Upper lobe of right lung (tissue), 1 donor: ENCODE results near the gene CABLES1. TPM values are rescaled to one million over a fixed set of nuclear protein-coding genes. Genes with fewer than 3 reads are reported as not detected.

Experiments used
- ATAC-seq: fragments of 200-7000 bp; cut with Tn5 transposase; one replicate; pipeline ENCODE4 v1.9.1; 2020; ENCODE audit warnings: mild to moderate bottlenecking, moderate library complexity
- DNase-seq: peaks from one replicate; pipeline ENCODE4 v3.0.0-alpha.2; 2020
- H3K27ac ChIP-seq: fragments of 200-600 bp; one replicate; pipeline ENCODE4 v1.8.0; 2022
- H3K27me3 ChIP-seq: fragments of 200-600 bp; one replicate; pipeline ENCODE4 v1.8.0; 2022; ENCODE audit warnings: mild to moderate bottlenecking
- H3K36me3 ChIP-seq: fragments of 200-600 bp; one replicate; pipeline ENCODE4 v1.8.0; 2022
- H3K4me1 ChIP-seq: fragments of 200-600 bp; one replicate; pipeline ENCODE4 v1.8.0; 2022
- H3K4me3 ChIP-seq: fragments of 200-600 bp; one replicate; pipeline ENCODE4 v1.8.0; 2022; ENCODE audit warnings: mild to moderate bottlenecking
- H3K9me3 ChIP-seq: fragments of 200-600 bp; one replicate; pipeline ENCODE4 v1.8.0; 2022
- intact Hi-C: fragments of 100-400 bp; cut with DNase I; formaldehyde crosslinking; loops from one replicate; pipeline ENCODE4 v1.11.0; 2022
- total RNA-seq: library from RNA; stranded (reverse); fragmentation: NEBNext Ultra II Directional; extraction: Animal tissue kit (Norgen Biotek cat#: 25700); gene quantifications from one replicate; pipeline ENCODE4 v1.2.1, GENCODE V29; 2021
- TF ChIP-seq, protein P1 (sequence below): fragments of 200-600 bp; IDR thresholded peaks from one replicate; pipeline ENCODE4 v1.8.0; 2022; ENCODE audit warnings: antibody characterized with exemption
- donor health status: DM: no; HTN: yes; CAD: no; lungs with severe emphysema.

The CABLES1 gene
- total RNA-seq, 1 donor from 2014 or later: 39.5 TPM

DNA sequence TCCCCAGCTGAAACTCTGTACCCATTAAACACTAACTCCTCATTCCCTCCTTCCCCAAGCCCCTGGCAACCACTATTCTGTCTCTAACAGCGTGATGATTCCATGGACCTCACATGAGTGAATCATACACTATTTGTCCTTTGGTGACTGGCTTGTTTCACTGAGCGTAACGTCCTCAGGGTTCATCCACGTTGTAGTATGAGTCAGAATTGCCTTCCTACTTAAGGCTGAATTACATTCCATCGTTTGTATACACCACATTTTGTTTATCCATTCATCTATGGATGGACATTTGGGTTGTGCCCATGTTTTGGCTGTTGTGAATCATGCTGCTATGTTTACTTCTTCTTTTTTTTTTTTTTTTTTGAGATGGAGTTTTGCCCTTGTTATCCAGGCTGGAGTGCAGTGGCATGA lies 19.6 kb upstream of the CABLES1 start:
- H3K4me3 ChIP-seq: no peak overlapping the region
- peaks cover 14% of the 10 kb centered on the region for H3K4me1 ChIP-seq
- H3K36me3 ChIP-seq: no peaks in the 10 kb centered on the region
- ATAC-seq: no peak
- no peak overlapping the region for H3K27ac ChIP-seq
- intact Hi-C loops: no loop called here
- no peaks in the 10 kb centered on the region for H3K9me3 ChIP-seq
- no peaks in the 10 kb centered on the region for H3K27me3 ChIP-seq
- TF ChIP-seq, protein P1, sequence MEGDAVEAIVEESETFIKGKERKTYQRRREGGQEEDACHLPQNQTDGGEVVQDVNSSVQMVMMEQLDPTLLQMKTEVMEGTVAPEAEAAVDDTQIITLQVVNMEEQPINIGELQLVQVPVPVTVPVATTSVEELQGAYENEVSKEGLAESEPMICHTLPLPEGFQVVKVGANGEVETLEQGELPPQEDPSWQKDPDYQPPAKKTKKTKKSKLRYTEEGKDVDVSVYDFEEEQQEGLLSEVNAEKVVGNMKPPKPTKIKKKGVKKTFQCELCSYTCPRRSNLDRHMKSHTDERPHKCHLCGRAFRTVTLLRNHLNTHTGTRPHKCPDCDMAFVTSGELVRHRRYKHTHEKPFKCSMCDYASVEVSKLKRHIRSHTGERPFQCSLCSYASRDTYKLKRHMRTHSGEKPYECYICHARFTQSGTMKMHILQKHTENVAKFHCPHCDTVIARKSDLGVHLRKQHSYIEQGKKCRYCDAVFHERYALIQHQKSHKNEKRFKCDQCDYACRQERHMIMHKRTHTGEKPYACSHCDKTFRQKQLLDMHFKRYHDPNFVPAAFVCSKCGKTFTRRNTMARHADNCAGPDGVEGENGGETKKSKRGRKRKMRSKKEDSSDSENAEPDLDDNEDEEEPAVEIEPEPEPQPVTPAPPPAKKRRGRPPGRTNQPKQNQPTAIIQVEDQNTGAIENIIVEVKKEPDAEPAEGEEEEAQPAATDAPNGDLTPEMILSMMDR: no peak
- DNase-seq: no peak

GRCh38 chr18:23121133-23121532 lies 14.2 kb upstream of the CABLES1 start:
- Histone ChIP-seq H3K27me3 (no peaks in the 10 kb centered on the region), H3K27ac (no peak overlapping the region), H3K4me3 (no peak overlapping the region), H3K36me3 (no peaks in the 10 kb centered on the region), H3K4me1 (no peaks in the 10 kb centered on the region), H3K9me3 (no peaks in the 10 kb centered on the region)
- TF ChIP-seq, protein P1: no peak
- ATAC-seq (no peak), DNase-seq (no peak)
- intact Hi-C loops: no loop called here

DNA sequence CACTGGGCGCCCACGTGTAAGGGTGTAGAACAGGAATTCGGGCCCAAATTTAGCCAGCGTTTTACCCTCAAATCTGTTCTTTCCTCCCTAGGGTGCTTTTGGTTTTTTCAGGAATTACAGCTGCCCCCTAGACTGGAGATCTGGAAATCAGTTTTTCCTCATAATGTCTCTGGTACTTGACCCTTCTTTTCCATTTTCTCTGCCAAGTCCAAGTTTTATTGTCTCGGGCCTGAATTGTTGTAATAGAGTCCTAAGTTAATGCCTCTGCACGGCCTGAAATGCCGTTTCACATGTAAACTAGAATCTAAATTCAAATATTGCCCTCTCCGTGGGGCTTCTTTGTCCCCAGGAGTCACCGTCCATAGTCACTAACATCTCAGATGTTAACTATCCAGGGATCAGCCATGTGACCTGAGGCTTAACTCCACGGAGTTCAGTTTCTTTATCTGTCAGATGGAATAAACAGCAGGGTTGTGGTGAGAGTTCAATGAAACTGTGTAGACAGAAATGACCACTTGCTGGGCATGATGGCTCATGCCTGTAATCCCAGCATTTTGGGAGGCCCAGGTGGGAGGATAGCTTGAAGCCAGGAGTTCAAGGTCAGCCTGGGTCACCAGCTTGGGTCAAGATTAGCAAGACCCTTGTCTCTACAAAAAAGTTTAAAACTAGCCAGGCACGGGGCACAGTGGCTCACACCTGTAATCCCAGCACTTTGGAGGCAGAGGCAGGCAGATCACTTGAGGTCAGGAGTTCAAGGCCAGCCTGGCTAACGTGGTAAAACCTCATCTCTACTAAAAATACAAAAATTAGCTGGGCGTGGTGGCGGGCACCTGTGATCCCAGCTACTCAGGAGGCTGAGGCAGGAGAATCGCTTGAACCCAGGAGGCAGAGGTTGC lies 12.7 kb upstream of the CABLES1 start:
- no peak overlapping the region for H3K27ac ChIP-seq
- no peaks in the 10 kb centered on the region for H3K27me3 ChIP-seq
- intact Hi-C loops: no loop called here
- H3K4me1 ChIP-seq: no peaks in the 10 kb centered on the region
- no peak for ATAC-seq
- no peaks in the 10 kb centered on the region for H3K36me3 ChIP-seq
- no peaks in the 10 kb centered on the region for H3K9me3 ChIP-seq
- H3K4me3 ChIP-seq: no peak overlapping the region
- TF ChIP-seq, protein P1: no peak
- DNase-seq: no peak

DNA sequence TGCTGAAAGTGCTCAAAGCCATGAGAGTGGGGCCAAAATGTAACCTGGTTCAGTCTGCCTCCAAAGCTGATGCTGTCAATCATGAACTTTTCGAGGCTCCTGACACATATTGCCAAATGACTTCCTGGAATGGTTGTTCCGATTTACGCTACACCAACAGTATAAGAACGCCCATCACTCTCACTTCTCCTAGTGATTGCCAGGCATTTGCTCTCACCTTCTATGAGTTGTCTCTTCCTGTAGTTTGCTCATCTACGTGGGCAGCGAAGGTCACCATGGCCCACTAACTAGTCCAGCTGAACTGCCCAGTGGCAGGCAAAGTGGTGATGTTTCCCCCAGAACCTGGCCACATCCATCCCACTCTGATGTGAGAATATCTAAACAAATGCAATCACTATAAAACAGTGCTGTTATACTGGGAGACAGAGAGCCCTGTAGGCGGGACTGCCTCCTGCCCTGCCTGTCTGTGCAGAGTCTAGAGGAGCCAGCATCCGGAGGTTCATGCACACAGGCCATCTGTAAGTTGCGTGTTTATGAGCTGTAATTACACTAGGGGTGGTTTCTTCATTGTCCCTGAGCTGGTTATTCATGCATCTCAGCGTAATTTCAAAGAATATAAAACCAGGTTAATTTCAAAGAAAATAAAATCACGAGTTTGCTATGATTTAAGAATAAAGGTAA lies 8.8 kb upstream of the CABLES1 start:
- ATAC-seq: peak; percentile 77
- intact Hi-C loops: no loop called here
- peak; percentile 50 for DNase-seq

DNA sequence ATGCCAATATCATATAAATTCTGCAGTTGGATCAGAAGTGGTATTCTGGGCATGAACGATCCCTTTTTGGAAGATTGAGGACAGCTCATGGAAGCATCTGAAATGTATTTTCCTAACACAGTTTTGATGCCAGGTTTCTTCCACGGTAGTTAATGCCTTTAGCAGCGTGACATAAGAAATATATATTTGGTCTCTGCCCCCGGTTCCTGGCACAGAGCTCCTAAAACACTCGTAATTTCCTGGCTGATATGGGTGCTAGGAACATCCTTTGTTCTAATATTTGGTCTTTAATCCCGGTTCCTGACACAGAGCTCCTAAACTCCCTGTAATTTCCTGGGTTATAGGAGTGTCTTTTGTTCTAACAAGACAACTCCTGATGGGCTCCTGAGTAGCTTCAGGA lies 8.2 kb upstream of the CABLES1 start:
- TF ChIP-seq, protein P1: no peak
- intact Hi-C loops: no loop called here
- Histone ChIP-seq H3K4me3 (no peak overlapping the region), H3K27ac (no peak overlapping the region), H3K27me3 (no peaks in the 10 kb centered on the region), H3K9me3 (no peaks in the 10 kb centered on the region), H3K36me3 (no peaks in the 10 kb centered on the region), H3K4me1 (peaks cover 16% of the 10 kb centered on the region)
- DNase-seq (no peak), ATAC-seq (no peak)

More for the DNA sequence above, 8.8 kb upstream of the CABLES1 start:
- H3K27ac ChIP-seq: no peak overlapping the region
- H3K36me3 ChIP-seq: no peaks in the 10 kb centered on the region
- no peaks in the 10 kb centered on the region for H3K9me3 ChIP-seq
- H3K4me3 ChIP-seq: no peak overlapping the region
- H3K4me1 ChIP-seq: peaks cover 16% of the 10 kb centered on the region
- no peaks in the 10 kb centered on the region for H3K27me3 ChIP-seq
- TF ChIP-seq, protein P1: no peak
